Measurements from ENCODE around the gene OPRL1.

Gene OPRL1

DNA sequence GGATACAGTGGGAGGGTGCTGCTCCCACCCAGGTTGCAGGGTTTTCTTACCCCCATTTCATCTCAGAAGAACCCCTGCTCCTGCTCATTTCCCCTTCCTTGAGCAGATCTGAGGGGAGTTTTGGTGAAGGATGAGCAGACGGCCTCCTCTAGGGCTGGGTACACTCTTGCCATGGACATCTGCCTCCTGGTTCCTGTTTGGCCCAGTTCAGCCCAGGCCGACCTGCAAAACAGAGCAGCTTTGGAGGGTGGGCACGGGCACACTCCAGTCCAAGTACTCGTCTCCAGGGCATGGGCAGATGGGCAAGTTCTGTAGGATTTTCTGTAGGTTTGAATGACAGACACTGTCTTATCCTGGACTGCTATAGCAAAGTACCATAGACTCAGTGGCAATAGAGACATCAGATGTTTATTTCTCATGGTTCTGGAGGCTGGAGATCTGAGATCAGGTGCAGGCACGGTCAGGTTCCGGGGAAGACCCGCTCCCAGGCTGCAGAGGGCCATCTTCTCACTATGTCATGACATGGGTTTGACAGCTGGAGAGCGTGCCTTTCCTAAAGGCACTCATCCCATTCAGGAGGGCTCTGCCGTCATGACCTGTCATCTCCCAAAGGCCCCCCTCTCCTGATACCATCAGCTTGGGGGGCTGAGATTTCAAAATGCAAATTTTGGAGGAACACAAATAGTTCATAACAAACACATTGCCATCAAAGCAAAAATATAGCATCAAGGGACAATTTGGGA lies 21.2 kb downstream of the OPRL1 start:
- no peak for DNase-seq (ENCODE audit: low read depth, low spot score)

DNA sequence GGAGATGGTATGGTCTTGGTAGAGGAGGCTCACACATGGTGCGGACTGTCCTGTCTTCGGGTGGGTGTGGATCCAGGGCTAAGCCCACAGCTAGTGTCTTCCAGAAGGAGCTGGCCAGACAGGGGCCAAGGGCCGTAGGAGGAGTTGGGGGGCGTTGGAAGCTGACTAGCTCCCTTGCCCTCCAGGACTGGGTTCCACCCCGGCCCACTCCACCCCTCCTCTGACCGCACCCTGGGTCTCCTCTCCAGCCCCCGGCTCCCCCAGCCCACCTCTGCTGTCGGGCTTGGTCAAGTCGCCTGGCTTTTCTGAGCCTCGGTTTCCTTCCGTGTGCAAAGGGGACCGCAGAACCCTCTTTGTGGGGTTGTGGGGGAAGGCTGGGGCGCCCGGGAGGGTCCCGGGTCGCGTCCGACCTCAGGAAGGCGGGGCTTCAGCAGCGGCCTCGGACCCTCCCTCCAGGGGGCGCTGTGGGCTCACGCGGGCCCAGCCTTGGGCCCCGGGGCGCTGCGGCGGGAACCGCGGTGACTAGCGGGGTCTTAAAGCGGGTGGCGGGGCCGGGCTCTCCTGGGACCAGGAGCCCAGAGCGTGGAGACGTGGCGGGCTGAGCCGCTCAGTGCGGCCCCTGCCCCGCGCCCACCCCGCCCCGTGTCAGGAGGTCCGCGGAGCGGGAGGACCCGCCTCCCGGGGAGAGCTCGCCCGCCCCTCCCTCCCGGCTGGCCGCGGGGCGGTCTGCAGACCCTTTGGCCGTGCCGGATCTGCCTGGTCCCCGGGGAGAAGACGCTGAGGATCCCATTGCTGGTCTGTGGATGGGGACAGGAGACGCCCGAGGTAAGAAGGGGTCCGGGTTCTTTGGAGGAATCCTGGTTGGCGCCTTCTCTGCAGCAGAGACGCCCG lies 22.1 kb downstream of the OPRL1 start:
- no peak overlapping the region for H3K27ac ChIP-seq
- DNase-seq (ENCODE audit: low read depth, low spot score) = no peak

More for the DNA sequence above, 21.2 kb downstream of the OPRL1 start:
- H3K27ac ChIP-seq = no peak overlapping the region

DNA sequence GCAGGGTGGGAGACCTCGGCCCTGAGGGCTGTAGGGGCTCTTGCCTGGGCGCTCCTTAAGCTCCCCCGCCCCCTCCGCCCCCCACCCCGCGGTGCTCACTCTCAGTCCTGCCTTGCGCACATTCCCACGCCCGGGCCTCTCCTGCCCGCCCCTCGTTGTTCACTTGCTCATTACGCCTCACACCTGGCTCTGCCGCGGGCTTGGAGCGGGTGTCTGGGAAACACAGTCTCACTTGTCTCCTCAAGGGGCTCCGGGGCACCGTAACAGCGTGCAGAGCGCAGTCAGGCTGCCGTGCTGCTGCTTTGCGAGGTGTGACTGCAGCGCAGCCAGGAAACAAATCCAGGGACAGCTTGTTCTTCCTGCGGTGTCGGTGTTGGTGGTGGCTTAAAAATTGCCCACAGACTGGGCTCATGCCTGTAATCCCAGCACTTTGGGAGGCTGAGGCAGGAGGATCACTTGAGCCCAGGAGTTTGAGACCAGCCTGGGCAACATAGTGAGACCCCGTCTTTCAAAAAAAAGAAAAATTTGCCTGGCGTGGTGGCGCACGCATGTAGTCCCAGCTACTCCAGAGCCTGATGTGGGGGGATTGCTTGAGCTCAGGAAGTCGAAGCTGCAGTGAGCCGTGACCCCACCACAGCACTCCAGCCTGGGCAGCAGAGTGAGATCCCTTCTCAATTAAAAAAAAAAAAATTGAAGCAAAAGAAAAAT lies 22.9 kb downstream of the OPRL1 start:
- no peak for DNase-seq (ENCODE audit: low read depth, low spot score)
- no peak overlapping the region for H3K27ac ChIP-seq

DNA sequence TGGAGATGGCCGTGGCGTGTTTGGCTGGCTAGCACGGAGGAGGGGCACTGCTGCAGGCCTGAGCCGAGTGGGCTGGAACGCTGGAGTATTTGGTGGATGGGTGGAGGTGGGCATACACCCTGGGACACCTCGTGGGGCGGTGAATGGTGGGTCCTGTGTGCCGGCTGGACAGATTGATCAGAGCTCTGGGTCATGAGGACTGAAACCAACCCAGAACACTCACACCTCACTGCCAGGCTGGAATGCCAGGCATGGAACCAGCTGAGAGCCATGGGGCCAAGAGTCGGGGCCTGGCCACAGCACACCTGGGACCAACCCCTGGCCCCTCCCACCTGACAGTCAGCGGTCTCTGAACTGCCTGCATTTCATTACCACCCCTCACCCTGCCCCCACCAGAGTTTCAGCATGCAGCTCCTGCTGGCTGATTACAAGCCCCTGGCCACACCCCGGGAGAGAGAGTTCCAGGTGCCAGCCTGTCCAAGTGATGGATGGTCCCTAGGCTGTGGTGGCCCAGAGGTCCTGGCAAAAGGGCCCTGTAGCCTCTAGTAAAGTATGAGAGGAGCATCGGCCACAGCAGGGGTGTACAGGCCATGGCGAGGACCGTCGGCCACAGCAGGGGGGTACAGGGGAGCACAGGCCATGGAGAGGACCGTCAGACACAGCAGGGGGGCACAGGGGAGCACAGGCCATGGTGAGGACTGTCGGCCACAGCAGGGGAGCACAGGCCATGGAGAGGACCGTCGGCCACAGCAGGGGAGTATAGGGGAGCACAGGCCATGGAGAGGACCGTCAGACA lies 24.2 kb downstream of the OPRL1 start:
- H3K27ac ChIP-seq = no peak overlapping the region
- DNase-seq (ENCODE audit: low read depth, low spot score) = no peak

DNA sequence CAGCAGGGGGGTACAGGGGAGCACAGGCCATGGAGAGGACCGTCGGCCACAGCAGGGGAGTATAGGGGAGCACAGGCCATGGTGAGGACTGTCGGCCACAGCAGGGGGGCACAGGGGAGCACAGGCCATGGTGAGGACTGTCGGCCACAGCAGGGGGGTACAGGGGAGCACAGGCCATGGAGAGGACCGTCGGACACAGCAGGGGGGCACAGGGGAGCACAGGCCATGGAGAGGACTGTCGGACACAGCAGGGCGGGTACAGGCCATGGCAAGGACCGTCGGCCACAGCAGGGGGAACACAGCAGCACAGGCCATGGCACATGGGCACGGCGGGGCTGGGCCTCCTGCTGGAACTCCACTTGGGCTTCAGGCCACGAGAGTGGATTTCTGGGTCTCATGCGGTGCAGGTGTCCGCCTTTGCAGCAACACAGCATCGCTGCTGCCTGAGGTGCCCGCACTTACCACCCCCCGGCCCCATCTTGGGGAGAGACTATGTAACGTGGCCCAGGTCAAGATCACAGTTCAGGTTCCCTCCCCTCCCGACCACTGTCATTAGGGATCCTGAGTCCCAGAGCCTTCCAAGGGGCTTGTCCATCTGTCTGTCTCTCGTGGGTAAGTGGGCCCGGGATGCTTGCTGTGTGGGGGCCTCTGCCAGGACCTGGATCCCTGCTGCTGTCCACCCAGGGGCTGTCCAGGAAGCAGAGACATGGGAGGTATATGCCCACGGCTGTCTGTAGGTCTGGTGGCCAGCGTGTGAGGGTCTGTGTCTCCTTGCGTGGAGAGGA lies 25.0 kb downstream of the OPRL1 start:
- no peak overlapping the region for H3K27ac ChIP-seq
- DNase-seq (ENCODE audit: low read depth, low spot score) = no peak

DNA sequence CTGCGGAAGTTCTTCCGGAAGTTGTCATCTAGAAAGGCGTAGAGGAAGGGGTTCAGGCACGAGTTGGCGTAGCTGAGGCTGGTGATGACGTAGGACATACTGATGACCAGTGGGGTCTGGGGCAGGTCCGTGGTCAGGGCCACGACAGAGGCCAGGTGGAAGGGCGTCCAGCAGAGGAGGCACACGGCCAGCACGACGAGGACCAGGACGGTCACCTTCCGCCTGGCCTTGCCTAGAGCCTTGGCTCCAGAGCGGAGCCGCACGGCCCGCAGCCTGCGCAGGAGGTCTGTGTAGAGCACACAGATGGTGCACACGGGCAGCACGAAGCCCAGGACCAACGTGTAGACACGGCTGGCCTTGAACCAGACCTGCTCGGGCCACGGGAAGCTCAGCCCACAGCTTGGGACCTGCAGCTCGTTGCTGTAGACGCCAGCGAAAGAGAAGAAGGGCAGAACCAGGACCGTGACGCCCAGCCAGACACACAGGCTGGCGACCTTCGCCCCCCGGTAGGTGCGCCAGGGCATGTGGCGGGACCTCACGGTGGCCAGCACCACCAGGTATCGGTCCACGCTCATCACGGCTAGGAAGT lies 26.1 kb downstream of the OPRL1 start:
- H3K27ac ChIP-seq = no peak overlapping the region
- DNase-seq (ENCODE audit: low read depth, low spot score) = no peak

DNA sequence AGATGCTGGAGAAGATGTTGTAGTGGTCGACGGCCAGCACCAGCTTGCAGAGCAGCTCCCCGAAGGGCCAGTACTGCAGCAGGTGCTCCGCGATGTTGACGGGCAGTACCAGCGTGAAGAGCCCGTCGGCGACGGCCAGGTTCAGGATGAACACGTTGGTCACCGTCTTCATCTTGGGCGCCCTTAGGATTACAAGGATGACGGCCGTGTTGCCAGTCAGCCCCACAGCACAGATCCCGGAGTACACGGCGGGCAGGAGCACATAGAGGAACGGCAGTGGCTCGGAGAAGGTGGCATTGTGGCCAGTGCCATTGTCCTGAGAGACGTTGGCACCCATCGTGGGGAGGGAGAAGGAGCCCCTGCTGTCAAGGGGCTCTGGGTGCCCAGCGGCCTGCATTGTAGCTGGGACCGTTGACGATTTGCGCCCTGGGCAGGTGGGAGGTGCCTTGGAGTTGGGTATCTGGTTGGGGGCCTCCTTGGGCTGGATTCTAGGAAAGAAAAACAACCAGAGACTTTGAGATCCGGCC lies 26.6 kb downstream of the OPRL1 start:
- no peak overlapping the region for H3K27ac ChIP-seq
- DNase-seq (ENCODE audit: low read depth, low spot score) = no peak

DNA sequence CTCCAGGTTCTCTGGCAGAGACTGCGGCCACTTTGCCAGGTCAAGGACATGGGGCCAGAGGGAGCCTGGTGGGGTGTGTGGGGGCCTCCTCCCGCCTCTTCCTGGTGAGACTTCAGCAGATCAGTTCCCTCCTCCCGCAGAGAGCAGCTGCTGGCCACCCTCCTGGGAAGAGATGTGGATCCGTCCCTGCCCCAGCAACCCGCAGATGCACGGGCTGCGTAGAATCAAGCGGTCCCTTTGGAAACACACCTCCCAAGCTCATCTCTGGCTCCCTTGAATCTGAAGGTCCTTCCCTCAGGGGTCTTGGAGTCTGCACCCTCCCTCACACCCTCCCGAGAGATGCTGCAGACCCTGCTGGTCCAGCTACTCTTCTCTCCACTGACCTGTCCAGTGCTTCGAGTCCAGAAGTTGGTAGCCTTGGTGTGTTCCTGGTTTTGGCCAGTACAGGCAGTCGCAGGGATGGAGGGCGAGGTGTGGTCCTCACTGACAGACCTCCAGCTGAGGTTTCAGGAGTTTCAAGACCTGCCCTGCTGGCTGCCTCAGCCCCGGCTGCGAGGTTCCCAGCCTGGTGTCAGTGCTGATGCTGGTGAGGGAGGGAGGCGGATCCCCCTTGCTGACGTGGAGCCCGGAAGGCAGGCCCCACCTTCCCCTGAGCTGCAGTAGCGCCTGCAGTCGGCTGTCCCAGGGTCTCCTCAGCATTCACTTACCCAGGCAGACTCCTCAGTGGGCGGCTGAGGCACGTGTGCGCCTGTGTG lies 27.3 kb downstream of the OPRL1 start, which contains the start of gene NPBWR2:
Gene NPBWR2 (minus strand): TSS at position 585 of the 755 bp plus-strand sequence. CDS start 734 bp downstream, outside the sequence.
- no peak within 1 kb of the TSS for H3K27ac ChIP-seq
- DNase-seq (ENCODE audit: low read depth, low spot score) = no peak

DNA sequence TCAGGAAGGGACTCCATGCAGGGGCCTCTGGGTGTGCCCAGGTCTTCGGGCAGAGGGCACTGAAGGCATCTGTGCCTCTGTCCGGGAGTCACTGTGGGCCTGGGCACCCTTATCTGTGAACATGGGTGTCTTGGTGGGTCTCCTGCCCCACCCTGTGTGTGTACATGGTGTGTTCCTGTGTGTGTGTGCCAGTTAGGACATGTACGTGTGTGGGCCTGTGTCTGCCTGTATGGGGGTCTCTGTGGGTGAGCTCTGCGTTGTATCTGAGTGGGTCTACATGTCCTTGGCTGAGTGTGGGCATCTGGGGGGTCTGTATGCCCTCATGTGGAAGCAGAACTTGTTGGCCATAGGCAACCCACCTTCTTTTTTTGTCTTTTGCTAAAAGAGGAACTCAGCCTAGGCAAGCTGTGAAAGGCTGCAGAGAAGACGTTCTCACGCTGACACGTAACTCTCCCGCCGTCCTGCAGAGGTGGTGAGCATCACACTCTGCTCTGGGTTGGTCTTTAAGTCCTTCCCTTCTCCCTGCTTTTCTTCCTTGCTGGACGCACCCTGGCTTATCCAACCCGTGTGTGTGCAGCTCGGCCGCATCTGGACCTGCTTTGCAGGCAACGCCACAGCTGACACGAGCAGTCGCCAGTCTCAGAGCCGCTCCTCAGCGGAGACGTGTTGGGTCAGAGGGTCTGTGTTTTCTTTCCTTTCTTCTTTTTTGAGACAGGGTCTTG lies 28.0 kb downstream of the OPRL1 start:
- no peak for DNase-seq (ENCODE audit: low read depth, low spot score)
- no peak overlapping the region for H3K27ac ChIP-seq

DNA sequence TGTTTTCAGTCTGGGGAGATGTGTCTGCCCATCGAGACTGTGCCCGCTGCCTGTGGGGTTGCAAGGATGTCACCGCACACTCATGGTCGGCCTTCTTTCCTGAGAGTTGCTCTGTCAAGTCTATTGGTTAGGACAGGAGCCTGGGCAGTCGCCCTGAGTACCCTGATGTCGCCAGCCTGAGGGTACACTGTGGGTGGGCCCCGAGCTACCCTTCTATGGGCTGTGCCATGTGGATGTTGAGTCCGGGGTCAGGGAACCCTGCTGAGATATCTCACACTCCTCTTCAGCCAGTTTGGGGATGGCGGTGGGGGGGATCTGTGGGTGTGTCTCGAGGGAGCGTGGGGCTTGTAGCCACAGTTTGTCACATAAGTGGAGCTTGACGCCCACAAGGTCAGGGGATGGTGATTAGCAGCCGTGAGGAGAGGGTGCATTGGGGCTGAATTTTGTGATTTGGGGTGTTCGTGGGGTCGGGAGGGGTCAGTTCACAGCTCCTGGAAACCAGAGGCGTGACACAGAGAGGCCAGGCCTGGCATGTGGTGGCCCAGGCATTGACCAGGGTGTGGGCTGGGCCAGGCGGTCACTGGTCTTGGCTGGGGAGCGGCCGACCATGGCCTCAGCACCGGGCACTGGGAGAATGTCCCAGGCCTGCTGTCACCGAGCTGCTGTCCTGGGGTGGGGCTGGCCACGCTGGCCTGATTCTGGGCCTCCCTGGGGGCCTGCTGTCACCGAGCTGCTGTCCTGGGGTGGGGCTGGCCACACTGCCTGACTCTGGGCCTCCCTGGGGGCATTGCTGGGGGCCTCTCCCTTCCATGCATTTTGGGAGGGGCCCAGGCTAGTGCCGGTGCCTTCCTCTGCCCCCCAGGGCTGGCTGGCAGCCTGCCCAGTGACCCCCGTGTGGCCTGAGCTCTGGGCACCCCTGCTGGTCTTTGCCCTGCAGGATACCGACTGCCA lies 29.1 kb downstream of the OPRL1 start:
- no peak for DNase-seq (ENCODE audit: low read depth, low spot score)
- H3K27ac ChIP-seq = no peak overlapping the region

DNA sequence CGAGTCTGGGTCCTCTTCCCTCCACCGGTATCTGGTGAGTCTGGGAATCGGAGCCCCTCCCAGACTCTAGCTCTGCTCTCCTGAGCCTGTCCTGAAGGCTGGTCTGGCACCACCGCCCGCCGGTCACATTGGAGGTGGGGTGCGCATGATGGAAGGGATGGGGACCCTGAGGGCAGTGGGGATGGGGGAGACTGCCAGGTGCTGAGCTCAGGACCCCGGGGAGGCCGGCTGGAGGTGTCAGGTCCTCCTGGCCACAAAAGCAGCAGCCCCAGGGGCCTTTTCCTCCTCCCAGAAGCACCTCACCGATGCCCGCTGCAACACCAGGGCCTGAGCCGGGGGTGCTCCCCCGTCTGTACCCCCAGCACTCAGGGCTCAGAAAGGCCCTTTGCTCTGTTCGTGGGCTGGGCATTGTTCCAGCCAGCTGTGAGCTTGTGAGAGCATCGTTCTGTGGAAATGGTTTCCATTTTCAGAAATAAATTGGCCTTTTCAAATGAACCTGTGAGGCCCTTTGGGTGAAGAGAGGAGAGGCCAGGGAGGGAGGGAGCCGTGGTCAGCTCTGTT lies 30.0 kb downstream of the OPRL1 start:
- no peak for DNase-seq (ENCODE audit: low read depth, low spot score)
- no peak overlapping the region for H3K27ac ChIP-seq

DNA sequence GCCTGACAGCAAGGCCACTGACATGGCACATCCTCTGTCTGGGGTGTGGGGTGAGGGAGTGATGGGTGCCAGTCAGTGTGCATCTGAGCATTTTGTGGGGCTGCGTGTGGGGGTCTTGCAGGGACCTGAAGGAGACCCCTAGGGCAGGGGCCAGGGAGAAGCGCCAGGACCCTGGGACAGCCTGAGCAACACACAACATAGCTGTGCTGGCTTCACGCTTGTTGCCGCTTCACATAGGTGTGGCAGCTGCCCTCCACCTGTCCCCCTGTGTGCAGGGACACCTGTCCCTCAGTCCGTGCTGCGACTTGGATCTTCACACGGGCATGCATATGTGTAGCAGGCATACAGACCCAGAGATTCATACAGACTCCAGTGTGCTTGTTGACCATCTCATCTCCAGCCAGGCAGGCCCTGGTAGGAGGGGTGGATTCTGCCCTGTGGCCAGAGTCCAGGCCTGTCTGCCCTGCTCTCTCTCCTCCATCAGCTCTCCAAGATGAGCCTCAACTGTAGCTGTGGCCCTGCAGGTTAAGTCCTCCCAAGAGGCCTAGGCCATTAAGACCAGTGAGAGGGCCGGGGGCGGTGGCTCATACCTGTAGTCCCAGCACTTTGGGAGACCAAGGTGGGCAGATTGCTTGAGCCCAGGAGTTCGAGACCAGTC lies 30.7 kb downstream of the OPRL1 start:
- DNase-seq (ENCODE audit: low read depth, low spot score) = no peak
- no peak overlapping the region for H3K27ac ChIP-seq

DNA sequence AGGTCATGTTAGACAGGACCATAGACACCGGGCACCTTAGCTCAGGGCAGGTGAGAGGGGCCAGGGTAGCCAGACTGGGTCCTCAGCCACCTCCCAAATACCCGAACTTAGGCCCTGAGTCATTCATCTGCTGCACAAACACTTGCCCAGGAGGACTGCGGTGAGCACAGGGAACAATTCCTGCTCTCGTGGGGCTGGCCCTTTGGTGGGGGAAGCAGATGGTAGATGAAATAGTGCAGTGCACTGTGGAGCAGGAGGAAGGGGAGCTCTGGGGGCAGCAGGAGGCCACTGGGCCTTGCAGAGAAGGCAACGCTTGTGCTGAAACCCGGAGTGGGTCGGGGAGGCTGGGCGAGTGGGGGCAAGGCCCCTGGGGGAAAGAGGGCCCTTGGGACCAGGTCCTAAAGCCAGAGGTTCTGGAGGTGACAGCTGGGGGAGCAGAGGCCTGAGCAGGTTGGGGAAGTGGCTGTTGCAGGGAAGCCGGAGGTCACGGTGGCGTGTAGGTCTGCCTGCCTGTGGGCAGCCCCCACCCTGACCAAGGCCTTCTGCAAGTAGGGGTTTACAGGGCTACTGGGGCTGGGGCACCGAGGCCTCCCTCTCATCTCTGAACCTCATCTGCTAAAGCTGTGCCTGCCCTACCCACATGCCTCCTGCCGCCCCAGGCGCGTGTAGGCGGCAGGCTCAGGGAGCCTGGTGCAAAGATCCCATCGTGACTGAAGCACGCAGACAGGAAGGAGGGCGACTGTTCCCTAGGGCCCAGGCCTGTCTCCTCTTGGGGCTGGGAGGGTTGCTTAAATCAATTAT lies 32.2 kb downstream of the OPRL1 start:
- H3K27ac ChIP-seq = no peak overlapping the region
- no peak for DNase-seq (ENCODE audit: low read depth, low spot score)

DNA sequence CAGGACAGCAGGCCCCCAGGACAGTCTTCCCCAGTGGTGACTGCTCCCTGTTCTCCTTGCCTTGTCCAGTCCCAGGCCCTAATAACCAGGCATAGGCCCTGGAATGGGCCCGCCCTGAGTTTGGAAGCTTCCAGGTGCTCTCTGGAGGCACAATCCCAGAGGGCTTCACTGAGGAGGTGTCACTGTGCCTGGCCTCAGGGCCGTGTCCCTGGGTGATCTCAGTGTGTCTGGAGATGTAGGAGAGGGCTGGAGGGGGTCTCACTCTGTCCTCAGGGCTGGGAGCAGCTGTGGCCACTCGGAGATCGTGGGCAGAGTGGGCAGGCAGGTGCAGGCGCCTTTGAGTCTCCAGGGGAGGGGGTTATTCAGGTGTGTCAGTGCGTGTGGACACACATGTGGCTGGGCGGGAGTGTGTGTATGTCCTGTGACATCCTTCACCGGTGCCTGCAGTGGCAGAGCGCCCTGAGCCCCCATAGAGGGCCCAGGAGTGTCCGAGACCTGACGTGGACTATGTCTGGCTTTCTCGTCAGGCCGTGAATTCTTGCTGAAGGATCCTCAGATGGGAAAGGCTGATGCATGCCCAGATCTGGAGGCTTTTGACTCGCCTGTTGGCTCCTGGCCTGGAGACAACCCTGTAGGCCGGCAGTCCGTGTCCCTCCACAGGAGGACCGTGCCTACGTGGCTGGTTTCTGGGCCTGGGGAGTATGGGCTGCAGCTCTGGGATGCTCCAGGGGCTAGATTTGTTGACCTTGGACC lies 33.0 kb downstream of the OPRL1 start:
- no peak overlapping the region for H3K27ac ChIP-seq
- no peak for DNase-seq (ENCODE audit: low read depth, low spot score)
